ENCODE measurements around the gene GOLPH3. TPM values are rescaled to one million over a fixed set of nuclear protein-coding genes. Genes with fewer than 3 reads are reported as not detected.

The GOLPH3 gene
- total RNA-seq, 1 experiment from 2014 or later = 98.7 TPM

GRCh38 chr5:32090755-32091128 lies 83.4 kb downstream of the GOLPH3 start:
- H3K4me2 ChIP-seq (ENCODE audit: insufficient read depth, insufficient read length, low read length) = no peak overlapping the region
- peaks cover 11 to 12% of the 10 kb centered on the region in 2 experiments for H3K4me1 Mint-ChIP-seq
- H2BK120ac ChIP-seq (ENCODE audit: low read depth, low read length, poor library complexity, severe bottlenecking) = no peak overlapping the region
- H2AK5ac ChIP-seq (ENCODE audit: insufficient read length, low read length) = no peak overlapping the region
- no peak for TF ChIP-seq CTCF (conservative IDR thresholded peaks at IDR 0.05)
- no peak overlapping the region for H2BK15ac ChIP-seq (ENCODE audit: low read depth, low read length)
- H3K23me2 ChIP-seq (ENCODE audit: insufficient read length, low read depth, low read length, poor library complexity, severe bottlenecking) = no peaks in the 10 kb centered on the region
- H4K8ac ChIP-seq (replicated peaks; ENCODE audit: insufficient read length, low read depth, low read length) = no peak overlapping the region
- H4K91ac ChIP-seq (ENCODE audit: insufficient read length, low read depth, low read length) = no peak overlapping the region
- no peak overlapping the region for H3K27ac ChIP-seq (ENCODE audit: insufficient read length, low read depth, low read length)
- DNase-seq = no peak
- WGBS (ENCODE audit: extremely low coverage, insufficient read length, low lambda C conversion rate) = no CpG with 5 or more reads among the region's 17 CpGs
- H3K27me3 Mint-ChIP-seq (ENCODE audit: low read depth) = no peaks in the 10 kb centered on the region
- no peak overlapping the region for H2AFZ ChIP-seq (ENCODE audit: low read length)
- H3K9ac ChIP-seq (ENCODE audit: extremely low read depth, insufficient read length, low read length) = no peak overlapping the region
- H3K36me3 Mint-ChIP-seq (ENCODE audit: insufficient read depth in 1 of 3, low read depth in 3 of 3) = peaks cover 0 to 33% (median 5%) of the 10 kb centered on the region in 3 experiments; a peak in 5 of 7 replicates
- H3K9me3 ChIP-seq (ENCODE audit: control insufficient read depth, low read depth, low read length) = no peaks in the 10 kb centered on the region
- H2BK5ac ChIP-seq (ENCODE audit: insufficient read length, low read length) = no peak overlapping the region
- H3K23ac ChIP-seq (ENCODE audit: insufficient read length, low read depth, low read length) = no peak overlapping the region
- H3K4ac ChIP-seq (ENCODE audit: low read depth, low read length) = no peak overlapping the region
- no peaks in the 10 kb centered on the region for H3K9me3 Mint-ChIP-seq
- H3K14ac ChIP-seq (ENCODE audit: insufficient read depth, low read length) = peak overlapping the region; percentile 26; the same call in 1 of the 2 replicates
- H3K27ac Mint-ChIP-seq = no peak overlapping the region
- no peaks in the 10 kb centered on the region for H3K79me1 ChIP-seq (ENCODE audit: insufficient read depth, low read depth, low read length, poor library complexity, severe bottlenecking)
- H3T11ph ChIP-seq (ENCODE audit: low read length) = no peak overlapping the region
- no peaks in the 10 kb centered on the region for H3K79me2 ChIP-seq (ENCODE audit: insufficient read depth, low read length)
- H3K56ac ChIP-seq (ENCODE audit: insufficient read length, low read depth, low read length) = no peak overlapping the region
- no peaks in the 10 kb centered on the region for H3K27me3 ChIP-seq (ENCODE audit: insufficient read depth, low read length)
- H4K5ac ChIP-seq (ENCODE audit: insufficient read length, low read depth, low read length) = no peak overlapping the region
- no peak overlapping the region for H3K4me3 Mint-ChIP-seq
- no peak overlapping the region for H3K18ac ChIP-seq (ENCODE audit: insufficient read length, low read depth, low read length)
- H2BK12ac ChIP-seq (ENCODE audit: insufficient read length, low read depth, low read length) = no peak overlapping the region
- no peak overlapping the region for H2BK20ac ChIP-seq (ENCODE audit: low read depth, low read length, poor library complexity, severe bottlenecking)
- no peaks in the 10 kb centered on the region for H4K20me1 ChIP-seq (ENCODE audit: control insufficient read depth, insufficient read depth, insufficient read length)
- H3K4me1 ChIP-seq (ENCODE audit: insufficient read depth, low read length) = no peaks in the 10 kb centered on the region

All from H9 (cell line).